Measurements from ENCODE around the gene GALC.
"Not testable (repeated sequence)": the region's sequence is repeated elsewhere in the genome, so short reads cannot be mapped to it uniquely, and the experiment has no call there.

DNA sequence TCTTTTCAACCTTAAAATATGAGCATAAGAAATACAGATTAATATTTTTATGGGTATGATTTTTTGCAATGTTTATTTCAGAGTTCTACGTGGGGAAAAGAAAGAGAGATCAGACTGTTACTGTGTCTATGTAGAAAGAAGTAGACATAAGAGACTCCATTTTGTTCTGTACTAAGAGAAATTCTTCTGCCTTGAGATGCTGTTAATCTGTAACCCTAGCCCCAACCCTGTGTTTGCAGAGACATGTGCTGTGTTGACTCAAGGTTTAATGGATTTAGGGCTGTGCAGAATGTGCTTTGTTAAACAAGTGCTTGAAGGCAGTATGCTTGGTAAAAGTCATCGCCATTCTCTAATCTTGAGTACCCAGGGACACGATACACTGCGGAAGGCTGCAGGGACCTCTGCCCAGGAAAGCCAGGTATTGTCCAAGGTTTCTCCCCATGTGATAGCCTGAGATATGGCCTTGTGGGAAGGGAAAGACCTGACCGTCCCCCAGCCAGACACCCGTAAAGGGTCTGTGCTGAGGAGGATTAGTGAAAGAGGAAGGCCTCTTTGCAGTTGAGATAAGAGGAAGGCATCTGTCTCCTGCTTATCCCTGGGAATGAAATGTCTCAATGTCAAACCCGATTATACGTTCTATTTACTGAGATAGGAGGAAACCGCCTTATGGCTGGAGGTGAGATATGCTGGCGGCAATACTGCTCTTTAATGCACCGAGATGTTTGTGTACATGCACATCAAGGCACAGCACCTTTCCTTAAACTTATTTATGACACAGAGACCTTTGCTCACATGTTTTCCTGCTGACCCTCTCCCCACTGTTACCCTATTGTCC lies 31.5 kb upstream of the GALC start:
- TF ChIP-seq, protein P1, sequence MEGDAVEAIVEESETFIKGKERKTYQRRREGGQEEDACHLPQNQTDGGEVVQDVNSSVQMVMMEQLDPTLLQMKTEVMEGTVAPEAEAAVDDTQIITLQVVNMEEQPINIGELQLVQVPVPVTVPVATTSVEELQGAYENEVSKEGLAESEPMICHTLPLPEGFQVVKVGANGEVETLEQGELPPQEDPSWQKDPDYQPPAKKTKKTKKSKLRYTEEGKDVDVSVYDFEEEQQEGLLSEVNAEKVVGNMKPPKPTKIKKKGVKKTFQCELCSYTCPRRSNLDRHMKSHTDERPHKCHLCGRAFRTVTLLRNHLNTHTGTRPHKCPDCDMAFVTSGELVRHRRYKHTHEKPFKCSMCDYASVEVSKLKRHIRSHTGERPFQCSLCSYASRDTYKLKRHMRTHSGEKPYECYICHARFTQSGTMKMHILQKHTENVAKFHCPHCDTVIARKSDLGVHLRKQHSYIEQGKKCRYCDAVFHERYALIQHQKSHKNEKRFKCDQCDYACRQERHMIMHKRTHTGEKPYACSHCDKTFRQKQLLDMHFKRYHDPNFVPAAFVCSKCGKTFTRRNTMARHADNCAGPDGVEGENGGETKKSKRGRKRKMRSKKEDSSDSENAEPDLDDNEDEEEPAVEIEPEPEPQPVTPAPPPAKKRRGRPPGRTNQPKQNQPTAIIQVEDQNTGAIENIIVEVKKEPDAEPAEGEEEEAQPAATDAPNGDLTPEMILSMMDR (optimal IDR thresholded peaks at IDR 0.05 in 1 of 3, IDR thresholded peaks at IDR 0.05 in 1 of 3, conservative IDR thresholded peaks at IDR 0.05 in 1 of 3; ENCODE audit: extremely low read depth in 1 of 3, insufficient read depth in 2 of 3, low read length in 3 of 3), result not testable (repeated sequence)
- TF ChIP-seq EZH2 (IDR thresholded peaks at IDR 0.05; ENCODE audit: low read length), result not testable (repeated sequence)
